ENCODE measurements around the gene CIPC.
A peak's percentile ranks its signal among the peaks of the same experiment; 100 is the strongest.

CIPC gene

GRCh38 chr14:77102154-77102553 is 4.1 kb downstream of the CIPC start:
- intact Hi-C loops (cut with micrococcal nuclease): no loop called here
- Mint-ChIP-seq H3K4me1 (ENCODE audit: low read depth) (peaks cover 87% of the 10 kb centered on the region), H3K27me3 (no peaks in the 10 kb centered on the region), H3K27ac (peak overlapping the region; percentile 42), H3K4me3 (no peak overlapping the region), H3K36me3 (ENCODE audit: low read depth) (peaks cover 61% of the 10 kb centered on the region), H3K9me3 (no peaks in the 10 kb centered on the region)

GRCh38 chr14:77103475-77103874 is 5.4 kb downstream of the CIPC start:
- intact Hi-C loops (cut with micrococcal nuclease): no loop called here
- Mint-ChIP-seq H3K36me3 (ENCODE audit: low read depth) (peaks cover 68% of the 10 kb centered on the region), H3K27ac (peak overlapping the region; percentile 85), H3K4me3 (no peak overlapping the region), H3K9me3 (no peaks in the 10 kb centered on the region), H3K4me1 (ENCODE audit: low read depth) (peaks cover 84% of the 10 kb centered on the region), H3K27me3 (no peaks in the 10 kb centered on the region)

GRCh38 chr14:77103951-77104350 is 5.9 kb downstream of the CIPC start:
- H3K4me3 Mint-ChIP-seq: no peak overlapping the region
- no peaks in the 10 kb centered on the region for H3K27me3 Mint-ChIP-seq
- intact Hi-C loops (cut with micrococcal nuclease): no loop called here
- no peaks in the 10 kb centered on the region for H3K9me3 Mint-ChIP-seq
- peak overlapping the region; percentile 85 for H3K27ac Mint-ChIP-seq
- H3K36me3 Mint-ChIP-seq (ENCODE audit: low read depth): peaks cover 68% of the 10 kb centered on the region
- peaks cover 79% of the 10 kb centered on the region for H3K4me1 Mint-ChIP-seq (ENCODE audit: low read depth)

GRCh38 chr14:77104393-77104792 is 6.3 kb downstream of the CIPC start:
- Mint-ChIP-seq H3K27me3 (no peaks in the 10 kb centered on the region), H3K4me3 (peak overlapping the region; percentile 21), H3K9me3 (no peaks in the 10 kb centered on the region), H3K36me3 (ENCODE audit: low read depth) (peaks cover 69% of the 10 kb centered on the region), H3K27ac (peak overlapping the region; percentile 85), H3K4me1 (ENCODE audit: low read depth) (peaks cover 74% of the 10 kb centered on the region)
- intact Hi-C loops (cut with micrococcal nuclease): no loop called here

- peaks cover 65% of the 10 kb centered on the region for H3K4me1 Mint-ChIP-seq (ENCODE audit: low read depth)
- peaks cover 77% of the 10 kb centered on the region for H3K36me3 Mint-ChIP-seq (ENCODE audit: low read depth)
- H3K4me3 Mint-ChIP-seq: no peak overlapping the region
- H3K9me3 Mint-ChIP-seq: no peaks in the 10 kb centered on the region
- H3K27ac Mint-ChIP-seq: peak overlapping the region; percentile 85
- H3K27me3 Mint-ChIP-seq: no peaks in the 10 kb centered on the region
- intact Hi-C loops (cut with micrococcal nuclease): no loop called here
Measured at GRCh38 chr14:77105145-77105939, 7.3 kb downstream of the CIPC start.

- Mint-ChIP-seq H3K9me3 (no peaks in the 10 kb centered on the region), H3K36me3 (ENCODE audit: low read depth) (peaks cover 81% of the 10 kb centered on the region), H3K27ac (peak overlapping the region; percentile 65), H3K4me1 (ENCODE audit: low read depth) (peaks cover 52% of the 10 kb centered on the region), H3K27me3 (no peaks in the 10 kb centered on the region), H3K4me3 (no peak overlapping the region)
- intact Hi-C loops (cut with micrococcal nuclease): no loop called here
Measured at GRCh38 chr14:77106666-77107065, 8.6 kb downstream of the CIPC start.

GRCh38 chr14:77107228-77107627 is 9.2 kb downstream of the CIPC start:
- intact Hi-C loops (cut with micrococcal nuclease): no loop called here
- no peak overlapping the region for H3K4me3 Mint-ChIP-seq
- H3K36me3 Mint-ChIP-seq (ENCODE audit: low read depth): peaks cover 81% of the 10 kb centered on the region
- peak overlapping the region; percentile 65 for H3K27ac Mint-ChIP-seq
- no peaks in the 10 kb centered on the region for H3K9me3 Mint-ChIP-seq
- H3K27me3 Mint-ChIP-seq: no peaks in the 10 kb centered on the region
- H3K4me1 Mint-ChIP-seq (ENCODE audit: low read depth): peaks cover 47% of the 10 kb centered on the region

GRCh38 chr14:77108753-77109152 is 10.7 kb downstream of the CIPC start:
- Mint-ChIP-seq H3K4me3 (no peak overlapping the region), H3K27ac (no peak overlapping the region), H3K9me3 (no peaks in the 10 kb centered on the region), H3K27me3 (no peaks in the 10 kb centered on the region), H3K4me1 (ENCODE audit: low read depth) (peaks cover 34% of the 10 kb centered on the region), H3K36me3 (ENCODE audit: low read depth) (peaks cover 88% of the 10 kb centered on the region)
- intact Hi-C loops (cut with micrococcal nuclease): no loop called here

GRCh38 chr14:77109656-77110055 is 11.6 kb downstream of the CIPC start:
- no peaks in the 10 kb centered on the region for H3K27me3 Mint-ChIP-seq
- intact Hi-C loops (cut with micrococcal nuclease): no loop called here
- no peak overlapping the region for H3K27ac Mint-ChIP-seq
- H3K4me3 Mint-ChIP-seq: no peak overlapping the region
- no peaks in the 10 kb centered on the region for H3K9me3 Mint-ChIP-seq
- H3K36me3 Mint-ChIP-seq (ENCODE audit: low read depth): peaks cover 88% of the 10 kb centered on the region
- peaks cover 25% of the 10 kb centered on the region for H3K4me1 Mint-ChIP-seq (ENCODE audit: low read depth)

- Mint-ChIP-seq H3K27me3 (no peaks in the 10 kb centered on the region), H3K4me1 (ENCODE audit: low read depth) (peaks cover 19% of the 10 kb centered on the region), H3K36me3 (ENCODE audit: low read depth) (peaks cover 92% of the 10 kb centered on the region), H3K9me3 (no peaks in the 10 kb centered on the region), H3K4me3 (no peak overlapping the region), H3K27ac (no peak overlapping the region)
- intact Hi-C loops (cut with micrococcal nuclease): no loop called here
Measured at GRCh38 chr14:77110286-77110685, 12.2 kb downstream of the CIPC start.

GRCh38 chr14:77111021-77111420 is 13.0 kb downstream of the CIPC start:
- Mint-ChIP-seq H3K9me3 (no peaks in the 10 kb centered on the region), H3K27me3 (no peaks in the 10 kb centered on the region), H3K36me3 (ENCODE audit: low read depth) (peaks cover 97% of the 10 kb centered on the region), H3K27ac (no peak overlapping the region), H3K4me3 (no peak overlapping the region), H3K4me1 (ENCODE audit: low read depth) (peaks cover 14% of the 10 kb centered on the region)
- intact Hi-C loops (cut with micrococcal nuclease): no loop called here

- Mint-ChIP-seq H3K9me3 (no peaks in the 10 kb centered on the region), H3K27me3 (no peaks in the 10 kb centered on the region), H3K27ac (no peak overlapping the region), H3K4me1 (ENCODE audit: low read depth) (no peaks in the 10 kb centered on the region), H3K36me3 (ENCODE audit: low read depth) (peaks cover 89% of the 10 kb centered on the region), H3K4me3 (no peak overlapping the region)
- intact Hi-C loops (cut with micrococcal nuclease): no loop called here
Measured at GRCh38 chr14:77113644-77114043, 15.6 kb downstream of the CIPC start.

- H3K27ac Mint-ChIP-seq: no peak overlapping the region
- no peaks in the 10 kb centered on the region for H3K9me3 Mint-ChIP-seq
- H3K27me3 Mint-ChIP-seq: no peaks in the 10 kb centered on the region
- no peak overlapping the region for H3K4me3 Mint-ChIP-seq
- H3K4me1 Mint-ChIP-seq (ENCODE audit: low read depth): no peaks in the 10 kb centered on the region
- intact Hi-C loops (cut with micrococcal nuclease): no loop called here
- peaks cover 89% of the 10 kb centered on the region for H3K36me3 Mint-ChIP-seq (ENCODE audit: low read depth)
Measured at GRCh38 chr14:77114609-77115008, 16.6 kb downstream of the CIPC start.

- Mint-ChIP-seq H3K36me3 (ENCODE audit: low read depth) (peaks cover 84% of the 10 kb centered on the region), H3K9me3 (no peaks in the 10 kb centered on the region), H3K27me3 (no peaks in the 10 kb centered on the region), H3K27ac (no peak overlapping the region), H3K4me1 (ENCODE audit: low read depth) (peaks cover 10% of the 10 kb centered on the region), H3K4me3 (no peak overlapping the region)
- intact Hi-C loops (cut with micrococcal nuclease): no loop called here
Measured at GRCh38 chr14:77116172-77116817, 18.2 kb downstream of the CIPC start.
